ENCODE data around the gene MYOCOS. TPM values are rescaled to one million over a fixed set of nuclear protein-coding genes. Genes with fewer than 3 reads are reported as not detected.

MYOCOS gene
- total and polyA plus RNA-seq, 2 donors (not counting 1 experiment from before 2014, with no cell fraction given): not detected

DNA sequence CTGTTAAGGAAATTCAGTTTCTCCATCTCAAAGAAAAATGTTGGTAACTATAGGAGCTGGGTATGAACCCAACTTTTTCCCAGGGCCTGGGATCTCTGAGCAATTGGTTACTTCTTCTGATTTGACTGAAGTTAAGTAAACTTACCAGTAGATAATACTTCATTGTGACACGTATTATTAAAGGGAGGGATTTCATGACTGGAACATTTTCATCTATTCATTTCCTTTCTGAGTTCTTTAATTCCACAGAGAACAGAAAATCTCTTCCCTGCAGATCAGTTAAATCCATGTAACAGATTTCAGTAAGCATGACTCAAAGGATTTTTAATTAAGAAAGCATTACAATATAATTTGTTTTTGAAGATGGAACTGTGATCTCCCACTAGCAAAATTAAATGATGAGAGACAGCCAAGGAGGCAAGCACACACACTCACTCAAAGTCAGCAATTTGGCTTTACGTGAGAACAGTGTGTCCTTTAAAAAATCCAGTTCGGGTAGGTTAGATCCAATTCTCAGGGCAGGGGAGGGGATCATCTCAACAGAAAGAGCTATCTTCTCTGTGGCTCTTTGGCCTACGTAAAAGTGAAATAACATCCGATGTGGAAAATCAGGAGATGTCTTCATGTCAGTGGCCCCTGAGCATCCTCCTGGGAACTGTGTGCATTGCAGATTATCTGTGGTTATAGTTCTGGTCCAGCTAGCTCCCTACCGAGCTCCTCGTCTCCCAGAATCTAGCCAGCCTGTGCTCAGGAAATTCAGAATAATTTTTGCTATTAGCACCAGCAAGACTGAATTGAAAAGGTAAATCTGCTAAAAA is 41.2 kb downstream of the MYOCOS start:
- Histone ChIP-seq H2AFZ (ENCODE audit: low read length) (no peak overlapping the region), H3K36me3 (ENCODE audit: control insufficient read depth, insufficient read depth, low read length) (no peaks in the 10 kb centered on the region), H3K4me1 (ENCODE audit: control insufficient read depth, extremely low read depth, insufficient read depth, low read length) (no peaks in the 10 kb centered on the region), H3K27ac (ENCODE audit: insufficient read depth, low read length) (no peak overlapping the region), H3K4me3 (replicated peaks in 1 of 4; ENCODE audit: control extremely low read depth in 1 of 4, insufficient read depth in 1 of 4, low read depth in 3 of 4, low read length in 4 of 4) (no peak overlapping the region), H3K27me3 (ENCODE audit: control insufficient read depth, insufficient read depth, low read length) (no peaks in the 10 kb centered on the region), H4K20me1 (ENCODE audit: control insufficient read depth, extremely low read depth, insufficient read depth, low read length) (no peaks in the 10 kb centered on the region), H3K79me2 (ENCODE audit: control insufficient read depth, insufficient read depth, low read length) (no peaks in the 10 kb centered on the region), H3K9me3 (ENCODE audit: control insufficient read depth, insufficient read depth, low read depth, low read length) (no peaks in the 10 kb centered on the region), H3K9ac (ENCODE audit: insufficient read depth, low read length) (no peak overlapping the region), H3K4me2 (ENCODE audit: extremely low read depth, insufficient read depth, low read length) (no peak overlapping the region)
- no peak for DNase-seq (ENCODE audit: low read depth in 2 of 2)
- TF ChIP-seq EZH2 (IDR thresholded peaks at IDR 0.05; ENCODE audit: low read length, missing control alignments): no peak
- TF ChIP-seq, protein P1, sequence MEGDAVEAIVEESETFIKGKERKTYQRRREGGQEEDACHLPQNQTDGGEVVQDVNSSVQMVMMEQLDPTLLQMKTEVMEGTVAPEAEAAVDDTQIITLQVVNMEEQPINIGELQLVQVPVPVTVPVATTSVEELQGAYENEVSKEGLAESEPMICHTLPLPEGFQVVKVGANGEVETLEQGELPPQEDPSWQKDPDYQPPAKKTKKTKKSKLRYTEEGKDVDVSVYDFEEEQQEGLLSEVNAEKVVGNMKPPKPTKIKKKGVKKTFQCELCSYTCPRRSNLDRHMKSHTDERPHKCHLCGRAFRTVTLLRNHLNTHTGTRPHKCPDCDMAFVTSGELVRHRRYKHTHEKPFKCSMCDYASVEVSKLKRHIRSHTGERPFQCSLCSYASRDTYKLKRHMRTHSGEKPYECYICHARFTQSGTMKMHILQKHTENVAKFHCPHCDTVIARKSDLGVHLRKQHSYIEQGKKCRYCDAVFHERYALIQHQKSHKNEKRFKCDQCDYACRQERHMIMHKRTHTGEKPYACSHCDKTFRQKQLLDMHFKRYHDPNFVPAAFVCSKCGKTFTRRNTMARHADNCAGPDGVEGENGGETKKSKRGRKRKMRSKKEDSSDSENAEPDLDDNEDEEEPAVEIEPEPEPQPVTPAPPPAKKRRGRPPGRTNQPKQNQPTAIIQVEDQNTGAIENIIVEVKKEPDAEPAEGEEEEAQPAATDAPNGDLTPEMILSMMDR (conservative IDR thresholded peaks at IDR 0.05 in 1 of 2, IDR thresholded peaks at IDR 0.05 in 1 of 2; ENCODE audit: low read depth in 1 of 2, low read length in 2 of 2): no peak

- H3K79me2 ChIP-seq (ENCODE audit: control insufficient read depth, insufficient read depth, low read length): no peaks in the 10 kb centered on the region
- H4K20me1 ChIP-seq (ENCODE audit: control insufficient read depth, extremely low read depth, insufficient read depth, low read length): no peaks in the 10 kb centered on the region
- H3K36me3 ChIP-seq (ENCODE audit: control insufficient read depth, insufficient read depth, low read length): no peaks in the 10 kb centered on the region
- no peaks in the 10 kb centered on the region for H3K27me3 ChIP-seq (ENCODE audit: control insufficient read depth, insufficient read depth, low read length)
- H3K4me3 ChIP-seq (replicated peaks in 1 of 4; ENCODE audit: control extremely low read depth in 1 of 4, insufficient read depth in 1 of 4, low read depth in 3 of 4, low read length in 4 of 4): no peak overlapping the region
- TF ChIP-seq, protein P1 (conservative IDR thresholded peaks at IDR 0.05 in 1 of 2, IDR thresholded peaks at IDR 0.05 in 1 of 2; ENCODE audit: low read depth in 1 of 2, low read length in 2 of 2): no peak
- no peak for TF ChIP-seq EZH2 (IDR thresholded peaks at IDR 0.05; ENCODE audit: low read length, missing control alignments)
- no peak overlapping the region for H3K4me2 ChIP-seq (ENCODE audit: extremely low read depth, insufficient read depth, low read length)
- no peak overlapping the region for H2AFZ ChIP-seq (ENCODE audit: low read length)
- no peak overlapping the region for H3K9ac ChIP-seq (ENCODE audit: insufficient read depth, low read length)
- H3K4me1 ChIP-seq (ENCODE audit: control insufficient read depth, extremely low read depth, insufficient read depth, low read length): no peaks in the 10 kb centered on the region
- no peaks in the 10 kb centered on the region for H3K9me3 ChIP-seq (ENCODE audit: control insufficient read depth, insufficient read depth, low read depth, low read length)
- no peak overlapping the region for H3K27ac ChIP-seq (ENCODE audit: insufficient read depth, low read length)
- DNase-seq (ENCODE audit: low read depth in 2 of 2): no peak
These were observed 42.0 kb downstream of the MYOCOS start for GRCh38 chr1:171663854-171664575.

- no peak overlapping the region for H3K27ac ChIP-seq (ENCODE audit: insufficient read depth, low read length)
- no peaks in the 10 kb centered on the region for H3K27me3 ChIP-seq (ENCODE audit: control insufficient read depth, insufficient read depth, low read length)
- H3K4me2 ChIP-seq (ENCODE audit: extremely low read depth, insufficient read depth, low read length): no peak overlapping the region
- no peak overlapping the region for H3K9ac ChIP-seq (ENCODE audit: insufficient read depth, low read length)
- DNase-seq (ENCODE audit: low read depth in 2 of 2): no peak
- H3K4me1 ChIP-seq (ENCODE audit: control insufficient read depth, extremely low read depth, insufficient read depth, low read length): no peaks in the 10 kb centered on the region
- H2AFZ ChIP-seq (ENCODE audit: low read length): no peak overlapping the region
- H3K9me3 ChIP-seq (ENCODE audit: control insufficient read depth, insufficient read depth, low read depth, low read length): no peaks in the 10 kb centered on the region
- no peaks in the 10 kb centered on the region for H3K36me3 ChIP-seq (ENCODE audit: control insufficient read depth, insufficient read depth, low read length)
- no peak overlapping the region for H3K4me3 ChIP-seq (replicated peaks in 1 of 4; ENCODE audit: control extremely low read depth in 1 of 4, insufficient read depth in 1 of 4, low read depth in 3 of 4, low read length in 4 of 4)
- TF ChIP-seq, protein P1 (conservative IDR thresholded peaks at IDR 0.05 in 1 of 2, IDR thresholded peaks at IDR 0.05 in 1 of 2; ENCODE audit: low read depth in 1 of 2, low read length in 2 of 2): no peak
- TF ChIP-seq EZH2 (IDR thresholded peaks at IDR 0.05; ENCODE audit: low read length, missing control alignments): no peak
- no peaks in the 10 kb centered on the region for H4K20me1 ChIP-seq (ENCODE audit: control insufficient read depth, extremely low read depth, insufficient read depth, low read length)
- H3K79me2 ChIP-seq (ENCODE audit: control insufficient read depth, insufficient read depth, low read length): no peaks in the 10 kb centered on the region
These were observed 42.9 kb downstream of the MYOCOS start for GRCh38 chr1:171664976-171665375.
